GM23248 (cell line): Measurements from ENCODE around the gene KIFC3.

ENCODE experiments used
- EZH2 ChIP-seq: fragments of 200-600 bp; sonication (generic); IDR thresholded peaks from 2 replicates; pipeline ENCODE4 v1.6.1; 2018; ENCODE audit warnings: antibody characterized with exemption, mild to moderate bottlenecking; ENCODE audit not compliant: insufficient read depth, poor library complexity, severe bottlenecking
- EZH2phosphoT487 ChIP-seq: fragments of 200-600 bp; sonication (generic); IDR thresholded peaks from 2 replicates; pipeline ENCODE4 v1.6.1; 2018; ENCODE audit warnings: antibody characterized with exemption, moderate library complexity, mild to moderate bottlenecking, low read depth; ENCODE audit not compliant: insufficient read depth

DNA sequence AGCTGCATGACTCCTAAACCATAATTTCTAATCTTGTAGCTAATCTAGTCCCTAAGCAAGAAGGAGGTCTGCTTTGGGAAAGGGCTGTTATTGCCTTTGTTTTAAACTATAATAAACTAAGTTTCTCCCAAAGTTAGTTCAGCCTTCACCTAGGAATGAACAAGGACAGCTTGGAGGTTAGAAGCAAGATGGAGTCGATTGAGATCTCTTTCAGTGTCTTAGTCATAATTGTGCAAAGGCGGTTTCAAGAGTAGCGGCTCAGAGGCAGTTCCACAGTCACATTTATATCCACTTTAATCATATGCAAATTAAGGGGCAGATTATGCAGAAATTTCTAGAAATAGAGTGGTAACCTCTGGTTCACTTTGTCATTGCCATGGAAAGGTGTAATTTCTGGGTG lies 90.3 kb downstream of the KIFC3 start:
- TF ChIP-seq EZH2phosphoT487 (no peak), EZH2 (no peak)
